GM21447 (cell line): ENCODE measurements around the gene KLHL8.
"Not testable (repeated sequence)": the region's sequence is repeated elsewhere in the genome, so short reads cannot be mapped to it uniquely, and the experiment has no call there.

Experiments used
- ATAC-seq: cut with Tn5 transposase; IDR thresholded peaks from one replicate; pipeline ENCODE4 v1.9.1; 2021; ENCODE audit not compliant: unreplicated experiment

The KLHL8 gene

DNA sequence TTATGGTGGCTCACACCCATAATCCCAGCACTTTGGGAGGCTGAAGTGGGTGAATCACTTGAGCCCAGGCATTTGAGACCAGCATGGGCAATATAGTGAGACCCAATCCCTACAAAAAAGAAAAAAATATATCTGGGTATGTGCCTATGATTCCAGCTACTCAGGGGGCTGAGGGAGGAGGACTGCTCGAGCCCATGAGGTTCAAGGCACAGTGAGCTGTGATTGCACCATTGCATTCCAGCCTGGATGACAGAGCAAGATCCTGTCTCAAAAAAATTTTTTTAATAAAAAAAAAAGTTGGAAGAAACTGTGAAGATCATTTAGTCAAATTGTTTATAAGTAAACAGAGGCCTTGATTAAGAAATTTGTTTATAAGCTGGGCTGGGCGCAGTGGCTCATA, 39.7 kb downstream of the KLHL8 start:
- ATAC-seq, result no peak

- no peak for ATAC-seq
Measured at GRCh38 chr4:87179751-87180150, 40.7 kb downstream of the KLHL8 start.

DNA sequence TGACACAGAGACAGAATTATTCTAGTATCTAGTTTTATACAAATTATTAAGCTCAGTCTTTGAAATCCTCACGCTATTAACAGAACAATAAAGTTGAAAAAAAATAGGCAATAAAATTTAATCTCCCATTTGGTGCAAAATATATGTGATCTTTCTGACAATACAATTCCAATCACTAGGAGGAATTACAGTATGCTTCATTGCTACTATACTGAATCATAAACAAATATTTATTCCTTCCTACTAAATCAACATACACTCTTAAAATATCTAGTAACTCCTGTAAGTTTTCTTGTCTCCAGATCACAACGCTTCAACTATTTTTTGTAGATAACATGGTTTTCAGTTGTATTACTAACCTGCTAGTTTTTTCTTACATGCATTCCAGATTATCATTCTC, 45.7 kb downstream of the KLHL8 start:
- no peak for ATAC-seq

- no peak for ATAC-seq
Measured at GRCh38 chr4:87171944-87172343, 48.5 kb downstream of the KLHL8 start.

DNA sequence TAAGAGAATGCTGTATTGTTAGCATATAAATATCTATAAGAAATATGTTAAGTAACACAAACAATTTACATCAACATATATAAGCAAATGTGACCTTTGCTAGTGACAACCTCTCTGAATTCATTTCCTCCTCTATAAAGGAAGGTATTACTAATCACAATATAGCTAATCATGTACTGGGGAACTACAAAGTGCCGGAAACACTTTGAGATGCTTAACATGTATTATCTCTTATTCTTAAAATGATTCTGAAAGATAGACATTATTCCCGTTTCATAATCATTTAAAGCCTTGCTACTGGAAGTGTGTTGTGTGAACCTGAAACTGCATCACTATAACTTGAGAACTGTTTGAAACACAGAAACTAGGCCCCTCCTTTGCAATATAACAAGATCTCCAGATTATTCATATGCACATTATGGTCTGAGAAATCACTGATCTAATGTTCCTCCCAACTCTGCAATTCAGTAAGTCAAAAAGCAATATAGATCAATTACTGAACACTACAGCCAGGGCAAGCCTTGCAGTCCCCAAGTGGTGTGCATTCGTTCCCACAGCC, 54.0 kb downstream of the KLHL8 start:
- ATAC-seq, result no peak

DNA sequence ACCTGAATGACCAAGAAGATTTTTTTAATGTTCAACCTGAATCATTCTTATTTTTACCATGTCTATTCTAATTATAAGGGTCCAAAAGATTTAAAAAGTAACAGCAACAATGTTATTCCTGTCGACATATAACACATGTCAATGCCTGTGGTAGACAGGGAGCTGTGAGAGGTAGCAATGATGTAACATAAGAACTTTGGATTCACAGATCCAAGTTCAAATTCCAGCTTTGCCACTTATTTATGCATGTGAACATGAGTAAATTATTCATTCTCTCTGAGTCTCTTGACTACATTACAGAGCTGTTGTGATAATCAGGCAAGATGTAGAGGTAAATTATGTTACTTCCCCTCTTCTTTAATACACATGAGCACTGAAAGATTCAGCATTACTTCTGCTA, 54.5 kb downstream of the KLHL8 start:
- no peak for ATAC-seq

DNA sequence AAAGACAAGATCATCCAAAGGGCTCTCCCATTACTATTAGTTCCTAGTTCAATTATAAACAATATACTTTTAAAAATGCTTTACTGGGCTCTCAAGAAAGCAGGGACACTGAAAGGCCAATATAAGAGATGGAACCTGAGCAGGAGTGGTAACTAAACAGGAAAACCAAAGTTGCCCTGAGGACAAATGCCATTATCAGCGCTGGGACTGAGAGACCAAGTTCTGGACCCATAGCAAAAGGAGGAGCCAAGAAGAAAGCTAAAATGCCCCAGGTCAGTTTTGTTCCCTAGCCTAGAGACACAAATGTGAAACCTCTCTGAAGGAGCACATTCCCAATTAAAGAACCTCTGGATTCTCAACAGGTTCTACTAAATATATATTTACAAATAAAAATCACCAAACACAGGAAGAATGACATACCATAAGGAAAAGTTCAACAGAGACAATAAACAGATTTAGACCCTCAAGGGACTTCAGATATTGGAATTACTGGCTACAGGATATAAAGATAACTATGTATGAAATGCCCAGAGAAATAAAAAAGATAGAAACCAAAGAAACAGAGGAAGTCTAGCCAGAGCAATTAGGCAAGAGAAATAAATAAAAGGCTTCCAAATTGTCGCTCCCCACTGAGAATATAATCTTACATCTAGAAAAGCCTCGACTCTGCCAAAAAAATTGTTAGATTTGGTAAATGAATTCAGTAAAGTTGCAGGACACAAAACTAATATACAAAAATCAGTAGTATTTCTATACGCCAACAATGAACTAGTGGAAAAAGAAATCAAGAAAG, 67.1 kb downstream of the KLHL8 start:
- no peak for ATAC-seq

DNA sequence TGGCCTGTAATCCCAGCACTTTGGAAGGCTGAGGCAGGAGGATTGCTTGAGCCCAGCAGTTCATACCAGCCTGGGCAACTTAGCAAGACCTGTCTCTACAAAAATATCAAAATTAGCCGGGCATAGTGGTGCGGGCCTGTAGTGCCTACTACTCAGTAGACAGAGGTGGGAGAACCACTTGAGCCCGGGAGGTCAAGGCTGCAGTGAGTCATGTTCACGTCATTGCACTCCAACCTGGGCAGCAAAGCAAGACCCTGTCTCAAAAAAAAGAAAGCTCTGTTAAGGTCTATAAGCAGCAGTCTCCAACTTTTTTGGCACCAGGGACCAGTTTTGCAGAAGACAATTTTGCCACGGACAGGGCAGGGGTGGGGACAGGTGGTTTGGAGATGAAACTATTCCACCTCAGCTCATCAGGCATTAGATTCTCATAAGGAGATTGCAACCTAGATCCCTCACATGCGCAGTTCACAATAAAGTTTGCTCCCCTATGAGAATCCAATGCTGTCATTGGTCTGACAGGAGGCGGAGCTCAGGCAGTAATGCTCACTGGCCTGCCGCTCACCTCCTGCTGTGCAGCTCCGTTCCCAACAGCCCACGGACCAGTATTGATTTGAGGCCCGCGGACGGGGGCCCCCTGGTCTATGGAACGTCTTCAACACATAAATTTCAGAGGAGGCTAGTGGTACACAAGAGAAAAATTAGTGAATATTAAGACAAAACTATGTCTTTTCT, 67.9 kb downstream of the KLHL8 start:
- no peak for ATAC-seq

DNA sequence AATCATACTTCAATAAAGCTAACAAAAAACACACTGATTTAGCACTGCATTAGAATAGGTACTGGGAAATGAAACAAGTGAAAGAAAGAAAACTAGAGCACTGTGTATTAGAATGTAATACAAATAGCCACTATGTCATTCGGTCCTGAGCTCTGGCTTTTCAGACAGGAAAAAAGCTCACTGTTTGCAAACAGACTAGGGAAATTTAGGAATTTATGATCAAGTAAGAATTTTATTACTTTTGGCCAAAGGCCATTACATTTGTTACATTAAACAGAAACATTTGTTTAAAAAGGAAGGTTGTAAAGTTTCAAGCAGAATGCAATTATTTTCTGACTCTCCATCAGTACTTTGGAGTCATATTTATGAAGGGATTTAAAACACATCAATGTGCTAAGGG, 68.7 kb downstream of the KLHL8 start:
- ATAC-seq, result no peak

GRCh38 chr4:87150498-87151261, 69.7 kb downstream of the KLHL8 start:
- ATAC-seq, result peak; percentile 64

DNA sequence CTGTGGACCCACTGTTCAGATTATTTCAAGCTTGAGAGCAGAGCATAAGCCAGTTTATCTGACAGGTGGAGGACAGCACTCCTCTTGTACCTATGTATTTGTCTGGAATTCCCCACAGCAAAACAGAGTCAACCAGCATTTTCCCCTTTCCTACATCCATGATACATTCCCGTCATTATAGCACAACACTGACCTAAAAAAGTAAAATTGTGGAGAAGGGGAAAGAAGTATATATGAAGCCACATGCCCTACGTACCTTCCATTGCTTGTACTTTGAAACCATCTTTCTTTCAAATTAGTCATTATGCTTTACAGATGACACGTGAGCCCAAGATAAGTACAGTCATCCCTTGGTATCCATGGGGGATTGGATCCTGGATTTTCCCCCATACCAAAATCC, 73.3 kb downstream of the KLHL8 start:
- ATAC-seq, result no peak

DNA sequence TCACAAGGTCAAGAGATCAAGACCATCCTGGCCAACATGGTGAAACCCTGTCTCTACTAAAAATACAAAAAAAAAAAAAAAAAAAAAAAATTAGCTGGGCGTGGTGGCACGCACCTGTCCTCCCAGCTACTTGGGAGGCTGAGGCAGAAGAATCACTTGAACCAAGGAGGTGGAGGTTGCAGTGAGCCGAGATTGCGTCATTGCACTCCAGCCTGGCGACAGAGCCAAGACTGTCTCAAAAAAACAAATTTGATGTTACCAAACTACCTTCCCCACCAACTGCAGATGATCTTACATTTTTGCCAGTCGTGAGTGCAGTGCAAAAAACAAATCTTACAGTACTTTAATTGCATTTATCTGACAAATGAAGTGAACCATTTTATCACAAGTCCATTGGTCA, 74.5 kb downstream of the KLHL8 start:
- ATAC-seq, result not testable (repeated sequence)

DNA sequence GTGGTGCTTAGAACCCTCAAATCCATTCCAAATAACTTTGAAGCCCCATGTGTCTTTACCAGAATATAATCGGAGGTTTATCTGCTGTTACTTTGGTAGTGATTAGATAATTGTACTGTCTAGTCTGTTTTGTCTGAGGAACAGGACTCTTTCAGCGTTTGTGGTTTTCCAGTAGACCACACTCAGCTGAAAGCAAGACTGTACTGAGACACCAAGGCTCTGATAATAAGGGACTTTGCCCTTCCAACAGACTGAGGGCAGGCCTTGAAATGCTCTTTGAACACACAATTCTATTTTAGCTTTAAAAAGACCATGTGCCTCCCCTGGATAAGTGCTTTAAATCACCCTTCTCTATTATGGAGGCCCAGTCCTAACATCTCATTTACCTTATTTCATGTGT, 76.1 kb downstream of the KLHL8 start:
- ATAC-seq, result no peak

GRCh38 chr4:87141428-87141827, 79.0 kb downstream of the KLHL8 start:
- ATAC-seq, result no peak

DNA sequence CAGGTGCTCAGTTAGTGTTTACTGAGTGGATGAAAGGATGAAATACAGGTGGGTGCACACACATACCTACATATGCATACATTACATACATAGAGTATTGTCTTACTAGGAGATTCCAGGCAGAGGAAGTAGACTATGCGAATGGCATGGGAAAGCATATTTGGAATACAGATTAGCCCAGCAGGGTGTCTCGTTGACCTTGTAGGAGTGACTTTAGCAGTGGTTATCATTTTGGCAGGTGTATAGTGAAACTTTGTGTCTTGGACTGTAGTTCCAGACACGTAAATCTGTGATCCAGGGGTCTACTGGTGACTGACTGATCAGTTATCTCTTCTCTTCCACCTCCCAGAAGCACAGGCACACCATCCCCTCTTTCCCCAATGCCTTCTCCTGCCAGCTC, 86.3 kb downstream of the KLHL8 start:
- ATAC-seq, result no peak

- no peak for ATAC-seq
Measured at GRCh38 chr4:87133183-87133582, 87.2 kb downstream of the KLHL8 start.

- no peak for ATAC-seq
Measured at GRCh38 chr4:87132035-87132434, 88.4 kb downstream of the KLHL8 start.

DNA sequence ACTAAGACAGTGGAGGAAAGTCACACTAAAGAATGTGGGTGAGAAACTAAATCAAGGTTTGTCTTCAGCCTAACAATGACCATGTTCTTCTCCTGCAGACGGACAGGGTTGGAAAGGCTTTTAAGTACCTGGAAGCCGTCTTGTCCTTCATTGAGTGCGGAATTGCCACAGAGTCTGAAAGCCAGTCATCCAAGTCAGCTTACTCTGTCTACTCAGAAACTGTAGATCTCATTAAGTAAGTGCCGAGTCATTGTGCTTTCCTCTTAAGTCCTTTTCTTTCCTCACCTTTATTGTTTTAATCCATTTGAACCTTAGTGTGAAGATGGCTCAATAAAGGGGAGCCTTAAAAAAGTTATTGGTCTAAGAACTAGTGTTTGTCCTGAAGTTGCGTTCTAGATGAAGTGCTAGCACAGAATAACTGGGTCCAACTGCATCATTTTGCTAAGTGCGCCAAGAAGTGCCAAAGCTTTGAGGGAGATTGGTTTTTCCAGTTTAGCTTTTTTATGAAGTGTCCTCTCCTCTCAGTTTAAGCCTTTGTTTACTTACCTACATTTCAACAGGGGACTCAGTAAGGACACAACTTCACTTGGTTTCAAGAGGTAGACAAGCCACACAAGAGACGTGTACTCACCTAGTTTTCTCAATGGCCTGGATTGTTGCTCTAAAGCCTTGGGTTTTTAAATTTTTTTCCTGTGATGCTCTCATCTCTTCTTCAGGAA, 89.3 kb downstream of the KLHL8 start:
- ATAC-seq, result no peak

DNA sequence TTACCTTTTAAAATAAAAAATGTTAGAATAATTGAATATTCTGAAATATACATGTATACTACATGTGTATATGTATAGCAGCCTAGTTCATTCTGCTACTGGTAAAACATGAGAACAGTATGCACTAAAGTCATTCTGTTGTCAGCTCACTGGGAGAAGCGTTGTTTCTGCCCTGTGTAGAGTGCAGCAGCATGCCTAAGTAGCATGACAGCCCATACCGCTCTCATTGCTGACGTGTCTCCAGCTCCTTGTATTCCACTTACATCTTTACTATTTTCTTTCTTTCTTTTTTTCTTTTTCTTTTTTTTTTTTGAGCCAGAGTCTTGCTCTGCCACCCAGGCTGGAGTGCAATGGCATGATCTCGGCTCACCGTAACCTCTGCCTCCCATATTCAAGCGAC, 90.7 kb downstream of the KLHL8 start:
- no peak for ATAC-seq

GRCh38 chr4:87128006-87128705, 92.3 kb downstream of the KLHL8 start:
- ATAC-seq, result no peak
